Femur (tissue), 1 donor: ENCODE data around the gene KLHL22.
"Not testable (repeated sequence)": the region's sequence is repeated elsewhere in the genome, so short reads cannot be mapped to it uniquely, and the experiment has no call there.

ENCODE experiments used
- DNase-seq: peaks from one replicate; pipeline ENCODE4 v3.0.0-alpha.2; 2017

Gene KLHL22

DNA sequence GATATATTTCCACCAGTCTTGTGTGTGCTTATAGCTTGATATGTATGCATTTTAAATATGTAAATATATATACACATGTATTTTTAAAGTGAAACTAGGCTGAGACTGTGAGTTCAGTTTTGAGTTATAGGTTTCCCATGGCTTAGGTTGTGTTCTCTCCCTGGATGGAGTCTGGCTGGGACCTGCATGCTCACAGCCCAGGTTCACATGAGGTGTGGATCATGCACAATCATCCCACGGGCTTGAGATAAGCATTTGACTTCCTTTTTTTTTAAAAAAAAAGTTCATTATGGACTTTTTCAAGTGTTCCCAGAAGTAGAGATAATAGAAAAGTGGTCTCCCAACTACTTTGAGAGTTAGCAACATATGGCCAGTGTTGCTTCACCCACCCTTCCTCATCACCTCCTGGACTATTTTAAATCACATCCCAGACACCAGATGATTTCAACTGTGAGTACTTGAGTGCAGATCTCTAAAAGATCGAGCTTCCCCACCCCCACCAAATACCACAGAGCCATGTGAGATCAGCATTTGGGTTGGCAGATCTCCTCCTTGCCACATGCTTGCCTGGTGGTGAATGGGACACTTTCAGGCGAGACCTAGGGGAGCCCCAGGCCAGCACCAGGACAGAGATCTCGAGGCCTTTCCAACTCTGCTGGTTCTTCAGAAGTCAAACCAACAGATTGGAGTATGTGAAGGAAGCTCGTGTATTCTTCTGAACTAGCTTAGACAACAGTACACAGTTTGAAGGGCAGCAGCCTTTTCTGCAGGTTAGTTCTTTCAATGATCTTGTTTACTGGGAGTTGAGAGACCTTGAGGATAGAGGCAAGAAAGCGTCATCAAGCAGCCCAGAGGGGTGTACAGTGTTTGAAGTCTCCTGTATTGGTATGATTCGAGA lies 27.7 kb upstream of the KLHL22 start:
- DNase-seq = no peak

DNA sequence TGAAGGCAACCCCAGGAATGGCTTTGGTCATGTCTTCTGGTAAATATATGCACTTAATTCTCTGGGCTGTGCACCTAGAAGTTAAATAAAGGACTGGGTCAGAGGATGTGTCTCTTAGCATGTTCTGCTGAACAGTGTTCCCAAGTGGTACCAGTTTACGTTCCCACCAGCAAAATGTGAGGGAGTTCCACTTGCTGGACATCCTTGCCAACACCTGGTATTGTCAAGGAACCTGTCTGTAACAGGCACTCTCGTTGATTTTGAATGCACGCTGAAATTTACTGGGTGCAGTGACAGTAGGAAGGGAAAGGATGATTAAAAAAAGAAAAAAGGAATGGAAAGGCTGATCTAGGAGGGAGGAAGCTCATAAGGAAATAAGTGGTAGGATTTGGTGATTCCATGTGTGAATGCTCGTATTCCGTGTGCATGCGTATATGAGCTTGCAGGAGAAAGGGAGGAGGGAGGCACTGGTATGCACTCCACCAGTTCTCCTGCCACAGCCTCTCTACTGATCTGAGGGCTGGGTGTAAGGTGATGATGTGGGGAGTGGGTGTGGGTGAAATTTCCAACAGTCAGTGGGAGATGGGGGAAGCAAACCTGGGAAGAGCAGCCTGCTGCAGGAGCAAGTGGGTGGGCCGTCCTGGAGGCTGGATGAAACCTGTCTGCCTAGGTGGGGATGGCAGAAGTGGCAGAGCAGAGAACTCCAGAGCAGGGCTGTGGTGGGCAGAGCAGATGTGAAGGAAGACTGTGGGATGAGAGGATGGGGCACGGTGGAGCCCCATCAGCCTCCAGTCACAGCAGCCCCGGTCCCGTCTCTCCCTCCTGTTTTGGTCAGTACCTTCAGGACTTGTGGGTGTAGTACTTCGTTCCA lies 26.8 kb upstream of the KLHL22 start:
- DNase-seq = no peak

DNA sequence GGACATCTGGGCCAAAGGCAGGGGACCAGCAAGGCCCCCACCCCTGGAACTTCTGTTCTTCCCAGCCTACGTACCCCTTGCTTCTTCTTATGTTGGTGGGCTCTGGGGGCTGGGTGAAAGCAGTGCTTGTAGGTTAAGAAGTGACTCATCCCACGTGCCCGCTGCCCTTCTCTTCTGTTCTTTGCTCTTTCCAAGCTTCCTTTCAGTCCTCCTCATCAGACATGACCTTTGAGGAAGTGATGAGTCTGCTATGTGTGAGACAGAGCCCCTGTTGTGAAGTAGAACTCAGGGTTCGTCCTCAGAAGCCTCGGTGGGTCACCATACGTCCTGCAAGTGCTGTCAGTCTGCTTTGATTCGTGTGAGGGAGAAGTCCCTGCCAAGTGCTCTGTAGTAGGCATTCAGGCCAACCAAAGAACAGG lies 24.5 kb upstream of the KLHL22 start:
- DNase-seq = no peak

DNA sequence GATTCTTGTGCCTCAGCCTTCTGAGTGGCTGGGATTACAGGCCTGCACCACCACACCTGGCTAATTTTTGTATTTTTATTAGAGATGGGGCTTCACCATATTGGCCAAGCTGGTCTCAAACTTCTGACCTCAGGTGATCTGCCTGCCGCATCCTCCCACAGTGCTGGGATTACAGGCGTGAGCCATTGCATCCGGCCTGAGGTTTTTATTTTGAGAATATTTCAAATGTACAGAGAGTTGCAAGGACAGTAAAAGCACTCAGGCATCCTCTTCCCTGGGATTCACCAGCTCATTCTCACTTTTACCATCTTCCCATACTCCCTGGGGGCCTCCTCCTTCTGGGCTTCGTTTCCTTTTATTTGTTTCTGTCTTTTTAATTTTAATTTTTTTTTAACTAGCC lies 24.0 kb upstream of the KLHL22 start:
- no peak for DNase-seq

DNA sequence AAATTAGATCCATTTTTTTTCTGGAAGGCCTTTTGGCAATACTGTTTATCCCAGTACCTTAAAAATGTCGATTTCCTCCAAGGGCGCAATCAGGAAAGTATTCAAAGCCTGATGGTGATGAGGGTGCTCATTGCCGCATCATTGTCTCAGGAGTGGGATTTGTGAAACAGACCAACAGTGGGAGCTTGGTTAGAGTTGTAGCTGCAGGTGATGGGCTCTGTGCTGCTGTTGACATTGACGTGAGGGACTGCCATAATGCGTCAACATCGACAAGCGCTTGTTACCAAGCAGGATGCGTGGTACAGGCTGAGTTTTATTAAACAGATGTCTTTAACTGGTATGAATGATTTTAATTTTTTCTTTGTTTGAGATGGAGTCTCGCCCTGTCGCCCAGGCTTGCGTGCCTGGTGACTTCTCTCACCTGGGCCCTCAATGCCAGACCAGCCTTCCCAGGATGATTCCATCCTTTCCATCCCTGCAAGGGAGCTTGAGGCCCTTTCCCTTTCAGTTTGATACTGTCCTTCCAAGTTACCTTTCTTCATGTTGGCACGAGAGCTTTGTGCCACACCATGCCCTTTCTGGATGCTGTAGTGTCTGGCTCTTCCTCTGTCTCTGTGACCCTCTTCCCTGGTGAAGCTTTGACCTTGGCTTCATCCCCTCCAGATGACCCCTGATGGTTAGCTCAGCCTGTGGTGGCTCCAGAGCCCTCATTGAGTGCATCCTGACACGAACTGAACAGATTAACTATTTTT lies 22.4 kb upstream of the KLHL22 start:
- DNase-seq = no peak

DNA sequence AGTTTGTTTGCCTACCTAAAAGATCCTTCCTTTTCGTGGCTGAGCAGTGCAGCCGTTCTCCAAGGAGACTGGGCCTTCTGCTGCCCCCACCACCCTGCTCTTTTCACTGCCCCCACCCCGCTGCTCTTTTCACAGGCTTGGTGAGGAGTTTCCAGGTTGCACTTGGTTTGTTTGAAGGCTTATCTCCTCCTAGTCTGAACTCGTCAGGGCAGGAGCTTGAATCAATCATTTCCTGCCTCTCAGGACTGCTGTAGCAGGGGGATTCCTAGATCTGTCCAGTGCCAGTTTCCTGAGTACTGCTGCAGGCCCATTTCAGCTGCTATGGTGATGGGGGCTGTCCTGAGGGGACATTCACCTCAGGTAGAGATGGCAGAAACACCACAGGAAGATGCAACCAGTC lies 21.8 kb upstream of the KLHL22 start:
- DNase-seq = no peak

DNA sequence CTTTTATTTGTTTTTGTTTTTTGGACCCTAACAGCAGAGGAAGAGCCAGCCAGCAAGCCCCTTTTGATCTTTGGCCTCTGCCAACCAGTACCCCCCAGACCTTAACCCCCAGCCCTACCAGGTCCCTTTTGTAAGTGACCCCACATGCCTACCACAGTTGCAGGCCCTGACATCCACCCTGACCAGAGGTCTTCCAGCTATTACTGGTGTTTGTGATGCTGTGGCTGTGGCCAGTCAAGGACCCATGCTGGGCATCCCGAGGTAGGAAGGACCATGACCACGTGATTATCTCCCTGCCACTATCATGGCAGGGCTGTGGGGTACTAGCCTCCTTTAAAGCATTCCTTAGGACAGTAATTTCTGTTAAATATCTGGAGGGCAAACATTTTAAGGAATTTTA lies 20.8 kb upstream of the KLHL22 start:
- DNase-seq = no peak

DNA sequence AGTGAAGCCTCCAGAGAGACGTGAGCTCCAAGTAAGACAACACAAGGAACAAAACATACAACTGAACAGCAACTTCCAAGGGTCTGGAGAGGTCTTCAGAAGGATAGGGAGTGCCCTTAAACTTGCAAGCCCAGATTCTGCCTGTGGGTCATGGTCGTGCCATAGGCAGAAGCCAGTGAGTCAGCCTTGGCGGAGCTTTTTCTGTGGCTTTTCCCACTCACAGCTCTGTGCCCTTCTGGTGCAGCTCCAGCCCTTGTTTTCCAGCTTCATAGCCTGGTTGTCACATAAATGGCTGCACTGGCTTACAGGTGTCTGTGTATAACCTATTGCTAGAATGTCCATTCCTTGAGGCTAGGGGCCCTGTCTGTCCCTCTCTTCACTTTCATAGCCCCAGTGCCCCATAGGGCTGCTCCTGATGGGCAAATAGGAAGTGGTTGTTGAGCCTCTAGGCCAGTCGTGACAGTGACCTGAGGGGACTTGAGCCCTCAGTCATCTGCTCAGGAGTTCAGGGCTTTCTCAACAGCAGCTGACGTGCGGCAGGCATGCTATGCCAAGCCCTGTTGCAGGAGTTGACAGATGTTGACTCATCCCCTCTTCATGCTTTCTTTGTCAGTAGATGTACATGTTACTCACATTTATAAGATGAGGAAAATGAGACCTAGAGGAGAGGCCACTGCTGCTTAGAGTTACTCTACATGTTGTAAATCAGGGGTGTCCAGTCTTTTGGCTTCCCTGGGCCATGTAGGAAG lies 19.2 kb upstream of the KLHL22 start:
- no peak for DNase-seq

DNA sequence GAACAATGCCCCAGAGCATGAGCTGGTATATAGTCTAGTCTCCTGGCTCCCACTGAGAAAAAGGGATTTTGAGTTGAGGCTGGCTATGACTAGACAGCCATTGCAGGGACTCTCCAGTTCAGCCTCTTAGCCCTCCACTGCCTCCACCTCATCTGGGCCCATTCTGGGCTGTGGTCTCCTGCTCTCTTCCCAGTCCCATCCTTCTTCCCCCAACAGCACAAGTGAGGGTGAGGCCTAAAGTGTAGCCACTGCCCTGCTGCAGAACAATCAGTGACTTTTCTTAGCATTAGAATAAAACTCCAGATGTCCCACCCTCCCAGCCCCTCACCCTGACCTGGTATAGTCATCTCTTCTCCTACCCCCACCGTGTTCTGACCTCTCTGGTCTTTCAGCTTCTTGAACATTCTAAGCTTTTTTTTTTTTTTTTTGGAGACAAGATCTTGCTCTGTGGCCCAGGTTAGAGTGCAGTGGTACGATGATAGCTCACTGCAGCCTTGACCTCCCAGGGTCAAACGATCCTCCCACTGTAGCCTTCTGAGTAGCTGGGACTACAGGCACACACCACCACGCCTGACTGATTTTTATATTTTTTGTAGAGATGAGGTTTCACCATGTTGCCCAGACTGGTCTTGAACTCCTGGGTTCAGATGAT lies 16.1 kb upstream of the KLHL22 start:
- DNase-seq = no peak

DNA sequence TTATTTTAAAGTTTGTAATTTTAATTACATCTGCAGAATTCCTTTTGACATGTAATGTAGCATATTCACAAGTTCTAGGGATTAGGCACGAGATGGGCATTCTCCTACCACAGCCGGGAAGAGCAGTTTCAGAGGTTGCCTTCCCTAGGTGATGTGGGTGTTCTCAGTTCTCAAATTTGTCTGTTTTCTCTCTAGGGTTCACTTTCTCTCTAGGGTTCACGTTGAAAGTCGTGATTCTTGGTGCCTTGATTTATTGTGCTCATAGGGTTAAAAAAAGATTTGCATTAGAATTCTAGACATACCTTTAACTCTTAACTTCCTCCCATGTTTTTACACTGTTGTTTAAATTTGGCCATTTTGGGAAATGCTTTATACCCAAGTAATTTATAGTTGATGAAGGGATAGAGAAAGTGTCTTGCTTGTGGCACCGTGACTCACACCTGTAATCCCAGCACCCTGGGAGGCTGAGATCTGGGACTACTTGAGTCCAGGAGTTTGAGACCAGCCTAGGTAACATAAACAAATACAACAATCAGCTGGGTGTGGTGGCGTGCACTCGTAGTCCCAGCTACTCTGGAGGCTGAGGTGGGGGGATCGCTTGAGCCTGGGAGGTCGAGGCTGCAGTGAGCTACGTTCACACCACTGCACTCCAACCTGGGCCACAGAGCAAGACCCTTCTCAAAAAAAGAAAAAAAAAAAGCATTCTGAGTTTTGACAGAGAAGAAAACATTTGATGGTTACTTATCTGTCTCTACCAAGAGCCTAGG lies 15.4 kb upstream of the KLHL22 start:
- DNase-seq = no peak

DNA sequence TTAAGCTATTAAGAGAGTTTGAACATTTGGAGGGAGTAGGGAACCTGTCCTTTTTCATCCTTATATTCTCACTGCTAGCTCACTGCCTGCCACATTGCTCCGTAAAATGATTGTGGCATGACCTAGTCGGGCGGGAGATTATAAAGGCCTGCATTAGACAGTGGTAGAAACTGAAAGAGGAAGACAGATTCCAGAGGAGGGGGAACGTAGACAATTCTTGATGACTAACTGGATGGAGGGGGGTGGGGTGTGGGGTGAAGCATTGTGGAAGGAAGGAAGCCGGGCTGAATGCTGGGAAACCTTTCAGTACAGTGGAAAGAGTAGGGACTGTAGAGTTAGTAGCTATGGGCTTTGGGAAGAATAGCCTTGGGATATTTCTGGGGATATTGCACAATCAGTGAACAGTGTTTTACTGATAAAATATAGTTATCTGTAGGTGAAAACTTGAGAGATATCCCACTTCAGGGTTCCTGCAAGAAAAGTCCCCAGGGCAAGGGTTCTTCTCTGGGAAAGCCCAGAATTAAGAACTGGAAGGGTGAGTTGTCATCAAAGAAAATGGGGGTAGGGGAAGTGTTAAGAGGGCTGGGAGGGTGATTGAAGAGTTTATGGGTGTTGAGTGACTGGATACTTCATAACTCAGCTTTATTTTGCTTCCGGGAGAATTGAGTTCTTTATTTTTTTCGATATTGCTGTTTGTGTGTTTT lies 13.9 kb upstream of the KLHL22 start:
- DNase-seq = peak; percentile 77

DNA sequence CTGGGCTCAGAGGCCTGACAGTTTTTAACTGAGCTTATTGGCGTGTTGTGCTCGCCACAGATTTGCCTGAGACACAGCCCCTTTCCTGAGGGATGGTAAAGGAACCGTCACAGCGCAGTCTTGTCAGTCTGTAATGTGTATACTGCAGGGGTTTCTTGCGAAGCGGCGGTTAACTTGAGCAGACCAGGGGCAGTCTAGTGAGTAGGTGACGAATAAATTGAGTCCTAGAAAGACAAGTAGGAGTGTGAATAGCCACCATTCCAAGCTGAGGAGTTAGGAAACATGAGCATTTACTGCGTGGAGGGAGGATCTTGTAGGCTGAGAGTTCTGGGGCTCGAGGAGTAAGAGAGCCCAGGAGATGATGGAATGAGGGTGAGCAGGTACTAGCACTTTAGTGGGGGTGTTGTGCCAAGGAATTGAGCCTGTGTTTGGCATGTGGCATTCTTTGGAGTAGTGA lies 13.2 kb upstream of the KLHL22 start:
- DNase-seq = no peak

DNA sequence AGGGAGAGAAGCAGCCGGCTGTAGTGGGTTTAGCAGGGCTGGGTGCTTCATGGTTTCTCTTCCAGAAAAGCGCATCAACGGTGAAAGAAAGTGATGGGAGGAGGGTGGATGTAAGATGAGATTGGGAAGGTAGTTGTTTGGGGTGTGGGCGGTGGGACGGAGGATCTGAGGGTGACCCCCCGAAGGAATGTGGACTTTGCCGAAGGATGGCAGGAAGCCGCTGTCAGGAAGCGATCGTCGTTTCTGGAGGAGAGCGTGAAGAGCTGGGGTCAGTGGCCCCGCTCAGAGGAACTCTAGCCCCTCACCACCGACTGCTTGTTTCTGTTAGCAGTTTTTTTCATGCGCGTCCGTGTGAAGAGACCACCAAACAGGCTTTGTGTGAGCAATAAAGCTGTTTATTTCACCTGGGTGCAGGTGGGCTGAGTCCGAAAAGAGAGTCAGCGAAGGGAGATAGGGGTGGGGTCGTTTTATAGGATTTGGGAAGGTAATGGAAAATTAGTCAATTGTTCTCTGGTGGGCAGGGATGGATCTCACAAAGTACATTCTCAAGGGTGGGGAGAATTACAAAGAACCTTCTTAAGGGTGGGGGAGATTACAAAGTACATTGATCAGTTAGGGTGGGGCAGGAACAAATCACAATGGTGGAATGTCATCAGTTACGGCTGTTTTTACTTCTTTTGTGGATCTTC lies 12.6 kb upstream of the KLHL22 start:
- DNase-seq = not testable (repeated sequence)

DNA sequence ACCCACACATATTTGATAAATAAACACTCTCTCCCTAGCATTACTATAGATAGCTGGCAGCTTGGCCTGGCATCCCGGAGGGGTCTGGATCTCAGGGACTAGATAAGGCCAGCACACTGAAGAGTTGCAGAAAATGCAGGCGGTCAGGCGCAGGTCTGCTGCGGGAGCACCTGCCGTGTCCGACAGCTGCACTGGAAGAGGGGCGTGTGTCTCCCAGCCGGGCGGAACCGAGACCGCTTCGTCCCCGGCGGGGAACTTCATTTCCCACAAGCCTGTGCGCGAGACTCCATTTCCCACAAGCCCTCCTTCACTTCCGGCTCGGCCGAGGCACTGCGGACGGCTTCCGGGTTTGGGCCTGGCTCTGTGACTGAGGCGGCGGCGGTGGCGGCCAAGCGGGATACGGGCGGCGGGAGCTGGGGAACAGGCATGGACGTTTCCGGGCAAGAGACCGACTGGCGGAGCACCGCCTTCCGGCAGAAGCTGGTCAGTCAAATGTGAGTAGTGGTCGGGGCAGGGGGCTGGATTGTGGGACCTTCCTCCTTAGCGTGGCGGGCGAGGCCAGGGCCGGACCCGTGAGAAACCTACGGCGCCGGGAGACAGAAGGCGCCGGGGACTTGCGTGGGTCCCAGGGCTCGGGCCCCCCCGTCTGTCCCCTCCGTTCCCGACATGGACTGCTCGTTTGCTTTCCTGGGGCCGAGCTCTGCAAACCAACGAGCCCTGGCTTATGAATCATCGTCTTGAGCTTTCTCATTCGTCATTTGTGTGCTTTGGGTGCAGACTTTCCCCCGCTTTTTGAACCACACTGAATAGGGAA lies 11.9 kb upstream of the KLHL22 start, which contains the start of gene MED15:
TSS of gene MED15 (plus strand) at position 358 of the 814 bp plus-strand sequence. CDS start at position 427, 69 bp downstream.
- DNase-seq = peak; percentile 95

DNA sequence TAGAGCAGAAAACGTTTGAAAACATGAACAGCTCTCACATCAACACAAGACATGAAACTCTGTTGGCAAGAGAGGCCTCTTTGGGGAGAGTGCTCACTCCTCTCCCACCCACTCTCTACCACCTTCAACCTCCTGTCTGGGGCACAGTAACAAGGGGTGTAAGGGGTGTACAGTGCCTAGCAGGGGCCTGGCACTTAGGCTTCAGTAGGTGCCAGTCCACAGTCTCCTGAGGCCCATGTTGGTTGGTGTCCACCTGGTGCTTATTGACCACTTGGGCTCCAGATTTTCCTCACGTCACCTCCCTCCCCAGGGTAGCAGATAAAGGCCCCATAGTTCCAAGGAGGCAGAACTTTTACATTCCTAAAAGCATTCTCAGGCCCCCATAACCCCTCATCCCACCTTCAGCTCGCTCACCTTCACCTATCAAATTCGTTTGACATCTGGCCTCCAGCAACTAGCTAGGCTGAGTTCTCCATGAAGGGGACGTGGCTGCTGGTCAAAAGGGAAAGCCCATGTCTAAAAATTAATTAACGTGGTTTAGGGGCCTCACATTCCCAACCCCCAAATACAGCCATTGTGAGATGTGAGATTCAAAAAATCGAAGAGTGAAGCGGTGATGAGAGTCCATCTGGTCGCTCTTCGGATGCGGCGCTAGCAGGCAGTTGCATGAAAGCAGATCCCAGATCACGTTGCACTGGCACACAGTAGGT lies 11.1 kb upstream of the KLHL22 start:
- no peak for DNase-seq

DNA sequence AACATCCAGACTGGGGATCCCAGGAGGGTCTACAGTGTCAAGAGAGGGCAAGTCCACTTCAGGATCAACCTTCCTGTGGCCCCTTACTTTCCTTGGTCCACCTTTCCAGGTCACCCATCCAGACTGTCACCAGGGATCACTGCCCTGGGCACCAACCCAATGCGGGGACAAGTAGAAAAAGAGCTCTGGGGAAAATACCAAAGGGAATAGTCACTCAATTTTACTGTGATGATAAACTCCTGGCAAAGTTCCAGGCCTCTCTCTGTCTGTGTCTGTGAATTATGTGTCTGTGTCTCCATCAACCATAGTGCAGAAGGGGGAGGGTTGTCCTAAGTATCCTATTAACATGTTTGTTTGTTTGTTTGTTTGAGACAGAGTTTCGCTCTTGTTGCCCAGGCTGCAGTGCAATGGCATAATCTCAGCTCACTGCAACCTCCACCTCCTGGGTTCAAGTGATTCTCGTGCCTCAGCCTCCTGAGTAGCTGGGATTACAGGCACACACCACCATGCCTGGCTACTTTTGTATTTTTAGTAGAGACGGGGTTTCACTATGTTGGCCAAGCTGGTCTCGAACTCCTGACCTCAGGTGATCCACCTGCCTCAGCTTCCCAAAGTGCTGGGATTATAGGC lies 8.8 kb upstream of the KLHL22 start:
- not testable (repeated sequence) for DNase-seq

DNA sequence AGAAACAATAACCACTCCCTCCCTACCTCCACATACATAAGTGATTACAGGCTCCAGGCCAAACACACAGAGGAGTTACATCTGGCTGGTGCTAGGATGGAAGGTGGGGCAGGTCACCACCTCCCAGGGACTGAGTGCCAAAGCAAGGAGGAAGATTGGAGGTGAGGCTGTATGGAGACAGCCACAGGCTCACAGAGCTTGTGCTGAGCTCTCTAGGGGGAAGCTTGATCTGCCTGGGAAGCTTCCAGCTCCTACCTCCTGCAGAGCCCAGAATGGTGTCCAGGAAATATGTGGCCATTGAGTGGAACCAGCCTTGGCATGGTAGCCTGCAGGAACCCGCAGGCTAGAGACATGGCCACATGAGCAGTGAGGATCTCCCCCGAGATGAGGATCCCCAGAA lies 8.2 kb upstream of the KLHL22 start:
- DNase-seq = no peak
